Activated naive CD4-positive, alpha-beta T cell treated with Interleukin-2 at 50 U/mL for 16 hours (primary cell): Measurements from ENCODE around the gene PPP1R12B.
"Not testable (repeated sequence)": the region's sequence is repeated elsewhere in the genome, so short reads cannot be mapped to it uniquely, and the experiment has no call there.

Source experiments
- DNase-seq: peaks from one replicate; pipeline ENCODE4 v3.0.0-alpha.2; 2020

Gene PPP1R12B

GRCh38 chr1:202540014-202540413 lies 191.5 kb downstream of the PPP1R12B start:
- DNase-seq, result no peak

- DNase-seq, result no peak
Measured at GRCh38 chr1:202540448-202540847, 191.9 kb downstream of the PPP1R12B start.

GRCh38 chr1:202540858-202541257 lies 192.4 kb downstream of the PPP1R12B start:
- DNase-seq, result not testable (repeated sequence)

- not testable (repeated sequence) for DNase-seq
Measured at GRCh38 chr1:202542415-202542814, 193.9 kb downstream of the PPP1R12B start.

- DNase-seq, result not testable (repeated sequence)
Measured at GRCh38 chr1:202543537-202543936, 195.0 kb downstream of the PPP1R12B start.

- not testable (repeated sequence) for DNase-seq
Measured at GRCh38 chr1:202544766-202545449, 196.4 kb downstream of the PPP1R12B start.

- not testable (repeated sequence) for DNase-seq
Measured at GRCh38 chr1:202545647-202546303, 197.3 kb downstream of the PPP1R12B start.

GRCh38 chr1:202546377-202546776 lies 197.9 kb downstream of the PPP1R12B start:
- not testable (repeated sequence) for DNase-seq

GRCh38 chr1:202546796-202547195 lies 198.3 kb downstream of the PPP1R12B start:
- DNase-seq, result not testable (repeated sequence)

GRCh38 chr1:202547215-202547614 lies 198.7 kb downstream of the PPP1R12B start:
- DNase-seq, result no peak

GRCh38 chr1:202550088-202550487 lies 201.6 kb downstream of the PPP1R12B start:
- DNase-seq, result not testable (repeated sequence)

- DNase-seq, result no peak
Measured at GRCh38 chr1:202551683-202552082, 203.2 kb downstream of the PPP1R12B start.

GRCh38 chr1:202552615-202553014 lies 204.1 kb downstream of the PPP1R12B start:
- DNase-seq, result not testable (repeated sequence)

- DNase-seq, result not testable (repeated sequence)
Measured at GRCh38 chr1:202553078-202553477, 204.6 kb downstream of the PPP1R12B start.

GRCh38 chr1:202553560-202554038 lies 205.1 kb downstream of the PPP1R12B start:
- no peak for DNase-seq

GRCh38 chr1:202554619-202555018 lies 206.1 kb downstream of the PPP1R12B start:
- not testable (repeated sequence) for DNase-seq

GRCh38 chr1:202556037-202556436 lies 207.5 kb downstream of the PPP1R12B start:
- DNase-seq, result not testable (repeated sequence)

- not testable (repeated sequence) for DNase-seq
Measured at GRCh38 chr1:202557662-202558061, 209.2 kb downstream of the PPP1R12B start.

GRCh38 chr1:202561240-202561639 lies 212.7 kb downstream of the PPP1R12B start:
- DNase-seq, result no peak

GRCh38 chr1:202561726-202562443 lies 213.4 kb downstream of the PPP1R12B start:
- DNase-seq, result no peak

- DNase-seq, result no peak
Measured at GRCh38 chr1:202562444-202563060, 214.1 kb downstream of the PPP1R12B start.

- DNase-seq, result no peak
Measured at GRCh38 chr1:202563818-202564217, 215.3 kb downstream of the PPP1R12B start.

GRCh38 chr1:202564958-202565495 lies 216.5 kb downstream of the PPP1R12B start:
- DNase-seq, result no peak
